Measurements from ENCODE around the gene JUND.

- TF ChIP-seq EZH2phosphoT487 (IDR thresholded peaks at IDR 0.05; ENCODE audit: borderline replicate concordance, low read length) (no peak), CTCF (conservative IDR thresholded peaks at IDR 0.05; ENCODE audit: low read depth, low read length) (no peak), EZH2 (IDR thresholded peaks at IDR 0.05; ENCODE audit: low read length, unreplicated experiment) (no peak)
Observed at GRCh38 chr19:18234194-18234593, 47.2 kb downstream of the JUND start.

All from PC-3 (cell line).